Dendritic cell treated with granulocyte-macrophage colony-stimulating factor and Interleukin-4, amounts not matched to agents 40 ng/mL and 50 ng/mL, for 4 days (primary cell): ENCODE data around the gene TNNT2.

Experiments used
- H3K27ac Mint-ChIP-seq: one replicate; pipeline ENCODE4 v1.8.0; 2022; ENCODE audit warnings: mild to moderate bottlenecking, mixed read lengths
- H3K27me3 Mint-ChIP-seq: one replicate; pipeline ENCODE4 v1.8.0; 2022; ENCODE audit warnings: mild to moderate bottlenecking, mixed read lengths
- H3K36me3 Mint-ChIP-seq: one replicate; pipeline ENCODE4 v1.8.0; 2022; ENCODE audit warnings: low read depth, mixed read lengths
- H3K4me1 Mint-ChIP-seq: one replicate; pipeline ENCODE4 v1.8.0; 2022; ENCODE audit warnings: low read depth, mixed read lengths
- H3K4me3 Mint-ChIP-seq: one replicate; pipeline ENCODE4 v1.8.0; 2022; ENCODE audit warnings: mild to moderate bottlenecking, moderate library complexity, mixed read lengths
- H3K9me3 Mint-ChIP-seq: one replicate; pipeline ENCODE4 v1.8.0; 2022; ENCODE audit warnings: mixed read lengths
- intact Hi-C: fragments of 100-400 bp; cut with micrococcal nuclease; formaldehyde crosslinking; loops from one replicate; pipeline ENCODE4 v1.15.0; 2022

TNNT2 gene

DNA sequence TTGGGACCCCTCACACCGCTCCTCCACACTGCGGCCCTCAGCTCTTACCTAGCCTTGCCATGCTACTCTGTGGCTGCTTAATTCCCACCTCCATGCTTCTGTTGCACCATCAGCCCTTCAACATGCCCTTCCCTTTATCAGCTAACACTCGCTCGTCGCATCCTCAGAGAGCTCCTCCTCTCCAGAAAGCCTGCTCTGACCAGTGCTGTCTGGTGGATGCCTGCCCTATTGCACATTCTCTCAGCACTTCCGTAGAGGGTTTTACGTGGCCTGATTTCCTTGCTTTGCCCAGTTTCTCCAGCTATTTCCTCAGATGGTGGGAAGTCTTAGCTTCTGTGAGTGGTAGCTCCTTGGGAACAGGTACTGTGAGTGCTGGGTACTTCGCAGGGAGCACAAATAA, 32.0 kb upstream of the TNNT2 start:
- Mint-ChIP-seq H3K4me3 (no peak overlapping the region), H3K27ac (no peak overlapping the region), H3K36me3 (no peaks in the 10 kb centered on the region), H3K27me3 (peaks cover 7% of the 10 kb centered on the region), H3K9me3 (no peaks in the 10 kb centered on the region), H3K4me1 (no peaks in the 10 kb centered on the region)
- intact Hi-C loops: no loop called here

DNA sequence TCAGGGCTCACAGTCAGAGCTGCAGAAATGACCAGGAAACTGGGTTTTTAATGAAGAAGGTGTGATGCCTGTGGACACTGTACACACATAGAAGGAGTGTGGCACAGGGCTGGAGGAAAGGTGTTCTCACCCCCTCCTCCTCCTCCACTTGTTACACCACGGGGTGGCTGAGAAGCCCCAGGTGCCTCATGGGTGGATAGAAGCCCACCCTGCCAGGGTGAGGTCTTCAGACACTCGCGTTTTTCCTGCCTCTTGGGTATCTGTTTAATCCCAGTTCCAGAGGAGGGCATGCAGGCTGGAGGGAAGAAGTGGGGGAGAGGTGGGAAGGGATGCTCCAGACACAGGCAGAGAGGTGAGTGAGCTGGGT, 31.3 kb upstream of the TNNT2 start:
- intact Hi-C loops: no loop called here
- Mint-ChIP-seq H3K4me1 (no peaks in the 10 kb centered on the region), H3K4me3 (no peak overlapping the region), H3K27ac (no peak overlapping the region), H3K36me3 (no peaks in the 10 kb centered on the region), H3K27me3 (peaks cover 7% of the 10 kb centered on the region), H3K9me3 (no peaks in the 10 kb centered on the region)

DNA sequence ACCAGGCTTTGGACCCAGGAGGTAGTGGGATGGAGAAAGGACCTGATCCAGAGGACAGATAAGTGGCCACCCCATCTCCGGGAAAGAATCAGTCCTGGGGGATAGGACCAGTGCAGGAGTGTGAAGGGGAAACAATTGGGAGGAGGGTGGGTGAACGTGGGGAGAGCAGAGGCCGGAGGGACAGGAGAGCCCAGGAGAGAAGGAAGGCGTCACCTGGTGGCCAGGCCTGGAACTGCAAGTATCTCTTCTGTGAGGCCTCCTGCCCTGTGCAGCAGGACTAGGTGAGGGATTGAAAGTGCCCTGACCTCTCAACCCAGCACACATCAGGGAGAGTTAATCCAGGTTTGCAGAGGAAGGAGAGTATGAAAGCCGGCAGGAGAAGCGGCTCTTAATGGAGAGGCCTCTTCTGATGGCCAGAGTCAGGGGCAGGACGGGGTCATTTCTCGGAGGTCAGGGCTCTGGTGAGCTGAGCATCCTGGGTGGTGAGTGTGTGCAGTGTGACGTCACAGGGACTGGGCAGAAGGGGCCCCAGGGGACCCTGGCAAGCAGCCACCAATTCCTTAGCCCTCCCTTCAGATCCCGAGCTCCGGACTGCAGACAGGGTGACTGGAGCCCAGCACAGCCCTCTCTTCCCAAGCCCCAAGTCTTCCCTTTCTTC, 30.8 kb upstream of the TNNT2 start:
- Mint-ChIP-seq H3K4me3 (no peak overlapping the region), H3K9me3 (no peaks in the 10 kb centered on the region), H3K27me3 (peaks cover 7% of the 10 kb centered on the region), H3K4me1 (no peaks in the 10 kb centered on the region), H3K27ac (no peak overlapping the region), H3K36me3 (no peaks in the 10 kb centered on the region)
- intact Hi-C loops: no loop called here

DNA sequence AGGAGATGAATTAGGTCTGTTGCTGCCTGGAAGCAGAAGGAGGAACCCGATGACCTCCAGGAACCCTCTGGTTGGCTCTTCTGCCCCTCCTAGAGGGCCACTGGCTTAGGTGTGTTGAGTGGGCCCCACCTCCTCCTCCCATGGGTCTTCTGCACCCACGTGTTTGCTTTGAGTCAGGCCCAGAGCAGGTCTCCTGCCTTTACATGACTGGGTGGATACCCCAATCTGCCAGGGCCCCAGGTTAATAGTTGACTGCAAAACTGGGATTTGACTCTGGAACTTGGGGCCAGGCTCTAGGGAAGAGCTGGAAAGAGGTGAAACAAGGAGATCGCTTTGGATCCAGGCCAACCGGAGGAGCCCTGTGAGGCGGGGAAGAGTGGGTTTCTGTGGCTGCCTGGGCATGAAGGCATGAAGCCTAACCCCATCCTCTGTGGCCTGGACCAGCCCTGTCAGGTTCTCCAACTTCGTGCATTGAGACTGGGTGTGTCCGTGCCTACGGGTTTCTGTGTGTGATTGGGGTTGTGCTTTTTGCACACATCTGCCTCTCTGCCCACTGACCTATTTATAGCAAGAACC, 29.4 kb upstream of the TNNT2 start:
- H3K9me3 Mint-ChIP-seq: no peaks in the 10 kb centered on the region
- H3K27ac Mint-ChIP-seq: no peak overlapping the region
- peaks cover 6% of the 10 kb centered on the region for H3K27me3 Mint-ChIP-seq
- intact Hi-C loops: loop anchor here (2.0 kb wide), 1 partner anchor 152 kb away; no protein-coding TSS in a partner anchor
- H3K4me1 Mint-ChIP-seq: no peaks in the 10 kb centered on the region
- no peak overlapping the region for H3K4me3 Mint-ChIP-seq
- H3K36me3 Mint-ChIP-seq: no peaks in the 10 kb centered on the region

DNA sequence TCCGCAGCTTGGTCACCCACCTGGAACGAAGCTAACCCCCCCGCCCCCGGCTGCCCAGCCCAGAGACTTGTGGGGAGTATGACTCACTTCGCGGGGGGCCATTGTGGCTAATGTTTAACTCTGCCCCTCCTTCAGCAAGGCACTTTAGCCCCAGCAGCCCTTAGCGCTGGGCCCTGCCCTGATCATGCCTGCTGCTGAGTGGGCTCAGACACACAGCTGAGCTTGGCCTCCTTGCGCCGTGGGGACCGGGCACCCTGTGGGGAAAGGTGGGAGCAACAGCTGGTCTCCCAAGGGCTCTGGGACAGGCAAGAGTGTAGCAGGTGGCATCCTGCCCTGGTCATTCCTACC, 28.0 kb upstream of the TNNT2 start:
- no peak overlapping the region for H3K27ac Mint-ChIP-seq
- H3K4me3 Mint-ChIP-seq: no peak overlapping the region
- H3K9me3 Mint-ChIP-seq: no peaks in the 10 kb centered on the region
- H3K4me1 Mint-ChIP-seq: no peaks in the 10 kb centered on the region
- H3K36me3 Mint-ChIP-seq: no peaks in the 10 kb centered on the region
- intact Hi-C loops: no loop called here
- peaks cover 6% of the 10 kb centered on the region for H3K27me3 Mint-ChIP-seq

DNA sequence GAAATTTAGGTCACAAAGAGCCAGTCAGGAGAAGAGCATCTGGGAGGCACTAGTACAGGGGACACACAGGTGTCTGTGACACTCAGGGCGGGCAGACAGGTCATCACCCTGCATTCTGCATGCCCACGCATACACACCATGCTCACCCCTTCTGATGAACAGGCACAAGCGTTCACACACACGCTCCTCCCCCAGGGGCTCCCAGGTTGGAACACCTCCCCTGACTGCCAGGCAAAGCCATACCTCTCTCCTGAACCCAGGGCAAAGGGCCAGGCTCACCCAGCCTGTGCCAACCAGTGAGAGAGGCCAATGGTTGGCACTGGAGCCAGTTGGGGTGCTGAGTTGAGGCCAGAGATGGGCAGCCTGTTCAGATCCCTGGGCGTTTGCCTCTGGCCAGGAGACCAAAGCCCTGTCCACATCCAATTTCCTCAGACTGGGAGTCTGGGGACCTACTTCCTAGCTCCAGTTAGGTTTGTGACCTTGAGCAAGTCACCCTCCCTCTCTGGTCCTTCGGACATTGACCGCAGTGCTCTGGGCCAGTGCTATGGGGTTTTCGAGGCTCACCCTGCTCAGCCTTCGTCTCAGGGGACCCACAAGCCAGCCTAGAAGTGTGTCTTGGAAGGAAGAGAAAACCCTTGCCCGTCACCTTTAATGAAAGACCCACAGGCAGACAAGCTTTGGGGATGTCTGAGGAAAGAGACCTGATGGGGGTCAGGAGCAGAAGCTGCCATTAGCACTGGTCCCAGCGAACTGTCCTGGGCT, 27.4 kb upstream of the TNNT2 start:
- no peaks in the 10 kb centered on the region for H3K9me3 Mint-ChIP-seq
- no peaks in the 10 kb centered on the region for H3K36me3 Mint-ChIP-seq
- intact Hi-C loops: no loop called here
- H3K4me3 Mint-ChIP-seq: no peak overlapping the region
- H3K27me3 Mint-ChIP-seq: peaks cover 5% of the 10 kb centered on the region
- H3K4me1 Mint-ChIP-seq: no peaks in the 10 kb centered on the region
- H3K27ac Mint-ChIP-seq: no peak overlapping the region

DNA sequence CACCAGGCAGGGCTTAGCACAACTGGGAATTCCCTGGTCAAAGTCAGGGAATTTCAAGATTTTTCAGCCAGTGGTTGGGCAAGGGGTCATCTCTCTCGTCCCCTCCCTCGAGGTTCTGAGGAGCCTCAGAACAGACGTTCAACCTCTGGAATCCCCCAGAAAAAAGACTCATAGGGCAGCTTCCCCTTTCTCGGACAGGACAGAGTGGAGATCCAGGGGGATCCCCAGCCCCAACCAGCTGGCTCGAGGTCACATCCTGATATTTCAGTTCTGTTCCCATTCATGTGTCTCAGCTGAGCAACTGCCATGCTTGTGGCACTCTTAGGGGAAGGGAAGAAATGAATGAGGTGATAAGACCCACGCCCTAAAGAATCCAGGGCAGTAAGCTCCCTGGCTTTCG, 26.6 kb upstream of the TNNT2 start:
- Mint-ChIP-seq H3K27ac (no peak overlapping the region), H3K4me3 (no peak overlapping the region), H3K27me3 (peaks cover 5% of the 10 kb centered on the region), H3K9me3 (no peaks in the 10 kb centered on the region), H3K4me1 (no peaks in the 10 kb centered on the region), H3K36me3 (no peaks in the 10 kb centered on the region)
- intact Hi-C loops: no loop called here

DNA sequence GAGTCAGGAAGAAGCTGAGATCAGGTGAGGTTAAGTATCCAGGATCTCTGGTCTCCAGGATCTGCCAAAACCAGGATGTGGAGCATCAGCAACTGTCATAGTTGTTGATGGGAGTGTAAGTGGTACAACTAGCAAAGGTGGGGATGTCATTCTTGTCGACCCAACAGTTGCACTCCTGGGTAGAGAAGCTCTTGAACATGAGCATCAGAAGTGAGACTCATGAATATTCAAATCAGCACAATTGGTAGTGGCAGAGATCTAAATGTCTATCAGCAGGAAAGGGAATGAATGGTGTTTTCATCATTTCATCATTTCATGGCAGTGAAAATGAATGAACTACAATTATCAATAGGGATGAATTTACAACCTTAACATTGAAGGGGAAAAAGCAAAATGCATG, 25.9 kb upstream of the TNNT2 start:
- intact Hi-C loops: no loop called here
- Mint-ChIP-seq H3K9me3 (no peaks in the 10 kb centered on the region), H3K4me1 (no peaks in the 10 kb centered on the region), H3K27ac (no peak overlapping the region), H3K4me3 (no peak overlapping the region), H3K36me3 (no peaks in the 10 kb centered on the region), H3K27me3 (peaks cover 12% of the 10 kb centered on the region)

DNA sequence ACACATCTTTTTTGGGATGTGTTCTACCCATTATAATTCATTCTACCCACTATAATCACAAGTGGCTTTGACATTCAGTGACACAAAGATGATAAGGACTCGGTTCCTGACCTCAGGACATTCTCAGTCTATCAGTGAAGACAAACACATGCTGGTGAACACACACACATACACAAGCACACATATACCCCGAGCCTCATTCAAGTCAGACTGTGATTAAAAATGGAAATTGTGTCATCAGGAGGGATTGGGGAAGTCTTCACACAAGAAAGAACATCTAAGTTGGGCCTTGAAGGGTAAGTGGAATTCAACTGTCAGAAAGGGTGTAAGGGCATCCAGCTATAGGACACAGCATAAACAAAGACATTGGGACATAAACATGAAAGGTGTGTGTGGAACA, 24.2 kb upstream of the TNNT2 start:
- Mint-ChIP-seq H3K4me3 (no peak overlapping the region), H3K9me3 (no peaks in the 10 kb centered on the region)

DNA sequence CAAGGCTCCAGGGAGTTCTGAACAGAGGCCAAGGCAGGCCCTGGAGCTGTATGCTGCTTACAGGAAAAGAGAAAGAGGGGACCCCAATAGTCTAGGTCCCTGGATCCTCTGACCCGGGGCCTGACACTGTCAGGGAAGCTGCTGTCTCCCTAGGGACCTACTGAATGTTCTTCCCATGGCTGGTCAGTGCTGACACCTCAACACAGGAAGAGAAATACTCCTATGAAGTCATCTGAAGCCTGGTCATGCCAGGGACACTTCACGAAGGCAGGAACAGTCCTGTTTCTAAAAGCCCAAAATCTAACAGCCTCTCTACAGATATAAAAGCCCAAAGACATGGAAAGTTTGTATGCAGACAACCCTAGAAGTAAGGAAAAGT, 23.4 kb upstream of the TNNT2 start:
- intact Hi-C loops: no loop called here
- no peaks in the 10 kb centered on the region for H3K36me3 Mint-ChIP-seq
- H3K4me3 Mint-ChIP-seq: no peak overlapping the region
- H3K4me1 Mint-ChIP-seq: no peaks in the 10 kb centered on the region
- H3K9me3 Mint-ChIP-seq: no peaks in the 10 kb centered on the region
- H3K27me3 Mint-ChIP-seq: peaks cover 26% of the 10 kb centered on the region
- no peak overlapping the region for H3K27ac Mint-ChIP-seq

More for the DNA sequence above, 24.2 kb upstream of the TNNT2 start:
- Mint-ChIP-seq H3K4me1 (no peaks in the 10 kb centered on the region), H3K27ac (no peak overlapping the region), H3K27me3 (peaks cover 26% of the 10 kb centered on the region), H3K36me3 (no peaks in the 10 kb centered on the region)
- intact Hi-C loops: no loop called here

DNA sequence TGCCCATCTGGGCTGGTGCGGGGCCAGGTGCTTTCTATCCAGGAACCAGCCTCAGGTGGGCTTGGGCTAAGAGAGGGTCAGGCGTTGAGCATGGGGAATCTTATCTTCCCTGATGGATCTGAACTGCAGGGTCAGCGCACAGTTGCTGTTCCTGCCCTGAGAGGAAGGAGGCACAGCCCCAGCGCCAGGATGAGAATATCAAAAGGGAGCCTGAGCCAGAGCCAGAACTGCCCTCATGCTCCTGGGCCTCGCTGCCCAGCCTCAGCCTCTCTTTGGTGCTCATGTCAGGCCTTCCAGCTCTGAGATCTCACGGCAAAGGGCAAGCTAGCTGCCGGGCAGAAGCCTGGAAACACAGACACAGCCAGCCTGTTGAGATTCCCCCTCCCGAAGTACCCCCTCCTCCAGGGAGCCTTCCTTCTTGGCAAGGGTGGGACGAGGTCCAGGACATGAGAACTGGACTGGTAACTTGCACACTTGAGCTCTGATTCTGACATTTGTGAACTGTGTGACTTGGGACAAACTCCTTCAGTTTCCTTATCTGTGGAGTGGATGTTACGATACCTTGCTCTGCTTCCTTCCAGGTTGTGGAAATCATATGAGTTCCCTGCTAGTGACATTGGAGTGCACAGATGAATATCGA, 22.9 kb upstream of the TNNT2 start:
- intact Hi-C loops: no loop called here

DNA sequence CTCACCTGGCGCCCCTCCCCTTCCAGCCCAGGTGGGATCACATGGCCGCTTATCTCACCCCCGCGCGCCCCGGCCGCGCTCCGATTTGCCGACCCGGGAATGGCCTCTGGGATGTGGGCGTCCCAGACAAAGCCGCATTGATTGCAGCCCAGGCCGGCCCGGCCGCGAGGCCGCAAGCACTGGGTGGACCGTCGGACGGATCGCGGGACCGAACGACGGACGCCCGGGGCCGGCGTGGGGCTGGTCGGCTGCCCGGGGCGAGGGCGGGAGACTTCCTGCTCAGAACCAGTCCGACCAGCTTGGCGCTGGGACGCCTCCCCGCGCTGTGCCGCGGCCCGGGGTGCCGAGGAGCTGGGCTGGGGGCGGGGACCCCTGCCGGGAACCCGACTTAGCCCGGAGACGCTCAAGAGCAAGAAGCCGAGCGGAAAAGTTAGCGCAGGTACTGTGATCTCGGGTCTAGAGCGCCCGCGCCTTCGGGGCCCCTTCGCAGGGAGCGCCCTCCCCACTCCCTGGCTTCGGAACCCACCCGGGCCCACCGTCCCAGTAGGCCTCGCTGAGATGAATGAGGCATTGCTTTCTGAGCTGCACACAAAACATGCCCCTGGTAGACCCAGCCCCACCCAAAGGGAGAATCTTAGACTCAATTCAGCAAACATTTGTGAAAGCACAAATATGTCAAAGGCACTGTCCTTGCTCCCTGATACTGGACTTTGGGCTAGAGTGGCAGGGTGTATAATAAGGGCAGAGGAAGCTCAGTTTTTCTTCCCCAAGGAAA, 22.1 kb upstream of the TNNT2 start:
- Mint-ChIP-seq H3K9me3 (no peaks in the 10 kb centered on the region), H3K4me3 (no peak overlapping the region), H3K27me3 (peaks cover 26% of the 10 kb centered on the region), H3K36me3 (no peaks in the 10 kb centered on the region), H3K4me1 (no peaks in the 10 kb centered on the region), H3K27ac (no peak overlapping the region)
- intact Hi-C loops: no loop called here

More for the DNA sequence above, 22.9 kb upstream of the TNNT2 start:
- peaks cover 26% of the 10 kb centered on the region for H3K27me3 Mint-ChIP-seq
- no peaks in the 10 kb centered on the region for H3K4me1 Mint-ChIP-seq
- no peaks in the 10 kb centered on the region for H3K9me3 Mint-ChIP-seq
- no peaks in the 10 kb centered on the region for H3K36me3 Mint-ChIP-seq
- no peak overlapping the region for H3K27ac Mint-ChIP-seq
- no peak overlapping the region for H3K4me3 Mint-ChIP-seq

DNA sequence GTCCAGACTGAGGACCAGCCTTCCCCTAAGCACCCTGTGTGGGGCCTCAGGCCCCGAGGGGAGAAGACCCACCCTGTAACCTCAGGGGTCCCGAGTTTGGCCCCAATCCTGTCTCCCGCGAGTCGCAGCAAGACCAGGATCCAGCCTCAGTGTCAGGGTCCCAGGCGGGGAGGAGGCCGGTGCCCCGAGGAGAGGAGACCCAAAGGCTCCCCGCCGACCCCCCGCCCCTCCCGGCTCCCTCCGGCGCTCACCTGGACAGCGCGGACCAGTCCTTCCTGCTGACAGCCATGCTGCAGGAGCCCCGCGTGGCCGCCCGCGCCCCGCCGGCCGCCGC, 21.5 kb upstream of the TNNT2 start, which contains the start of gene LAD1:
TSS of gene LAD1 (minus strand) at position 307 of the 334 bp plus-strand sequence. CDS start at position 289, 18 bp downstream.
- Mint-ChIP-seq H3K36me3 (no peaks in the 10 kb centered on the region), H3K27ac (no peak within 1 kb of the TSS), H3K4me1 (no peaks in the 10 kb centered on the region), H3K9me3 (no peaks in the 10 kb centered on the region), H3K4me3 (no peak within 1 kb of the TSS), H3K27me3 (peaks cover 31% of the 10 kb centered on the region)
- intact Hi-C loops: no loop called here

DNA sequence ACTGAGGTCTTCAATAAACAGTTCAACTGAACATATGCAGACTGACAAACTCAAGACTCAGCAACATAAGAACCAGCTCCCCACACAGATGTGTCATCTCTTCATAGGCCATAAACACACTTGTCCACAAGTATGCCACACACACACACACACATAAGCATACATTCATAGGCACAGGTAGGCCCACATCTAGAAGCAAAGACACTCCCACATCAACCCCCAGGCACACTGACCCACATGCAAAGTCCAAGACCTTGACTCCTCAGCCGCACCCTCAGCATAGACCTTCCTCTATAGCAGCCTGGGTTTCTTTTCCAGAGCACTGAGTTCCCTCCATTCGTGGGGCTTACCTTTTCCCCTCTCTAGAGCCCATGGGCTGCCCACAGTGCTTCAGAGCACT, 20.2 kb upstream of the TNNT2 start:
- no peaks in the 10 kb centered on the region for H3K9me3 Mint-ChIP-seq
- H3K36me3 Mint-ChIP-seq: no peaks in the 10 kb centered on the region
- intact Hi-C loops: no loop called here
- no peak overlapping the region for H3K4me3 Mint-ChIP-seq
- no peaks in the 10 kb centered on the region for H3K4me1 Mint-ChIP-seq
- H3K27ac Mint-ChIP-seq: no peak overlapping the region
- peaks cover 35% of the 10 kb centered on the region for H3K27me3 Mint-ChIP-seq
